HepG2 (cell line): ENCODE measurements around the gene TPST2. TPM values are rescaled to one million over a fixed set of nuclear protein-coding genes. Genes with fewer than 3 reads are reported as not detected.
A peak's percentile ranks its signal among the peaks of the same experiment; 100 is the strongest.

Experiments used
- CBX1 ChIP-seq: IDR thresholded peaks from one replicate; pipeline ENCODE4 v1.6.1; 2016; ENCODE audit warnings: antibody characterized with exemption, low read depth
- GATA4 ChIP-seq: sonication (generic); IDR thresholded peaks from 2 replicates; pipeline ENCODE4 v1.6.1; 2016; ENCODE audit warnings: antibody characterized with exemption, low read depth, borderline replicate concordance
- HOXA3 ChIP-seq: sonication (generic); formaldehyde crosslinking; IDR thresholded peaks from 2 replicates; pipeline ENCODE4 v1.5.0; 2020; ENCODE audit warnings: missing genetic modification reagents
- MED1 ChIP-seq: sonication (generic); formaldehyde crosslinking; IDR thresholded peaks from 2 replicates; pipeline ENCODE4 v1.4.0; 2020; ENCODE audit warnings: missing genetic modification reagents
- NAIF1 ChIP-seq: sonication (generic); formaldehyde crosslinking; IDR thresholded peaks from 2 replicates; pipeline ENCODE4 v1.5.0; 2020; ENCODE audit warnings: mild to moderate bottlenecking, missing genetic modification reagents, borderline replicate concordance
- POLR2AphosphoS5 ChIP-seq: IDR thresholded peaks from 2 replicates; pipeline ENCODE4 v1.6.1; 2012; ENCODE audit warnings: low read depth, low read length
- SIN3A ChIP-seq: IDR thresholded peaks from 2 replicates; pipeline ENCODE4 v1.6.1; 2011; ENCODE audit warnings: low read depth, mild to moderate bottlenecking, control low read depth, low read length, borderline replicate concordance
- SNAPC2 ChIP-seq: sonication (generic); formaldehyde crosslinking; IDR thresholded peaks from 2 replicates; pipeline ENCODE4 v1.8.1; 2022; ENCODE audit warnings: mild to moderate bottlenecking, missing genetic modification reagents
- SP1 ChIP-seq, 2 experiments: fragments of 450-650 bp in 1 of 2; sonication (generic) in 1 of 2; formaldehyde crosslinking in 1 of 2; IDR thresholded peaks; 2 replicates each; pipeline versions ENCODE4 v1.4.0 to v1.6.1; 2016 to 2020; ENCODE audit warnings: missing genetic modification reagents in 1 of 2
- ZFP36 ChIP-seq: fragments of 150-350 bp; IDR thresholded peaks from 2 replicates; pipeline ENCODE4 v1.6.1; 2018; ENCODE audit warnings: borderline replicate concordance, low read length, low read depth; ENCODE audit not compliant: partially characterized antibody
- ZNF256 ChIP-seq: sonication (generic); formaldehyde crosslinking; conservative IDR thresholded peaks from 2 replicates; pipeline ENCODE4 v1.4.0; 2020; ENCODE audit warnings: missing genetic modification reagents
- ZNF431 ChIP-seq: sonication (generic); formaldehyde crosslinking; IDR thresholded peaks from 2 replicates; pipeline ENCODE4 v1.9.0; 2022; ENCODE audit warnings: missing genetic modification reagents, low read depth, mild to moderate bottlenecking, borderline replicate concordance
- ZNF563 ChIP-seq: sonication (generic); formaldehyde crosslinking; IDR thresholded peaks from 2 replicates; pipeline ENCODE4 v1.8.0; 2022; ENCODE audit warnings: mild to moderate bottlenecking, moderate library complexity, missing genetic modification reagents
- polyA plus RNA-seq, 8 experiments: library from polyadenylated mRNA; depleted of rRNA in 3 of 8; stranded (reverse) in 7 of 8; unstranded in 1 of 8; fragments of >200 nt; fragmentation: Illumina TruSeq in 4 of 8; extraction: Trizol in 4 of 8; gene quantifications; 2 replicates each; pipeline versions ENCODE4 v1.2.1 to v1.2.3, GENCODE V29; 2011 to 2016; ENCODE audit warnings: low read depth in 4 of 8, missing spikeins in 1 of 8, mixed read lengths in 1 of 8; ENCODE audit not compliant: insufficient read depth in 1 of 8
- total RNA-seq, 5 experiments: library from RNA; depleted of rRNA; stranded (reverse); fragments of >200 nt; fragmentation: Illumina TruSeq; extraction: Trizol; gene quantifications; 2 replicates each; pipeline ENCODE4 v1.2.3, GENCODE V29; 2016; ENCODE audit warnings: low read depth in 1 of 5
- TF ChIP-seq, protein P1 (sequence below), 2 experiments: sonication (generic) in 1 of 2; formaldehyde crosslinking in 1 of 2; IDR thresholded peaks; 2 replicates each; pipeline versions ENCODE4 v1.4.0 to v1.6.1; 2016 to 2020; ENCODE audit warnings: borderline replicate concordance in 1 of 2, low read depth in 1 of 2, mild to moderate bottlenecking in 1 of 2, missing genetic modification reagents in 1 of 2
- TF ChIP-seq, protein P2 (sequence below): sonication (generic); formaldehyde crosslinking; IDR thresholded peaks from 2 replicates; pipeline ENCODE4 v1.5.1; 2020; ENCODE audit warnings: mild to moderate bottlenecking, missing genetic modification reagents, moderate library complexity
- TF ChIP-seq, protein P3 (sequence below): sonication (generic); IDR thresholded peaks from 2 replicates; pipeline ENCODE4 v1.6.1; 2016; ENCODE audit warnings: low read depth, borderline replicate concordance

Gene TPST2
- total and polyA plus RNA-seq, 2 of the 13 experiments (the other 11 are each of a cell fraction or from before 2014, with no cell fraction given) = 15.2 to 23.8 TPM

DNA sequence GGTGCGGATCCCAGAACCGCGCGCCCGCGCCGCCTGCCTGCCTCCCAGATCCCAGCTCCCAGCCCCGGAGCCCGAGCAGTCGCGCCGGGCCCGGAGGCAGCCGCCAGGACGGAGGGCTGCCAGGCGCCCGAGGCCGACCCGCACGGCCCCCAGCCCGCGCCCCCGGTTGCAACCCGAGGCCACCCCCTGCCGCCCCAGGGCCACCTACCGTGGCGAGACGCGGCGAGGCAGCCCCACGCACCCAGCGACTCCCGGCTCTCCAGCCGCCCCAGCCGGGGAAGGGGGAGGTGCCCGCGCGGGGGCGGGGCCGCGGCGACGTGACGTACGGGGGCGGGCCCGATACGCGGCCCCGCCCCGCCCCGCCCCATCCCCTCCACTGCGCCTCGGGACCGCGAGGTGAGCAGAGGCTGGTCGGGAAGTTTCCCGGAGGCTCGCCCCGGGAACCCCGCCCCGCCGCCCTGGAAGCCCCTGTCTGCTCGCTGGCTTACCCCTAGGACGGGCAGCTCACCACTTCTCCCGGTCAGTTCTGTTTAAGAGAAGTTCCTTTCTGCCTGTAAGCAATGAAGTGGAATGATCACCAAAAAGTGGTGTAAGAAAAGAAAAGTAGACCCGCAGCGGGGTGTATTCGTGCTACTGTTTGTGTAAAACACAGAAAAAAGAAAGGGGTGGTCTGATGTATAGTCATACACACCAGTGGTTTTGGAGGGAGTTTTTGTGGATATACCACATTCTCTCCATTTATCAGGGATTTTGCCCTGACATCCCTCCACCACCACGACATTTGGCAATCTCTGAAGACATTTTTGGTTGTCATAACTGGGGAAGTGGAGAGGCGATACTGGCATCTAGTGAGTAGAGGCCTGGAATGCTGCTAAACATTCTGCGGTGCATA, at the start of gene TPST2 (continued):
- TF ChIP-seq, protein P1, sequence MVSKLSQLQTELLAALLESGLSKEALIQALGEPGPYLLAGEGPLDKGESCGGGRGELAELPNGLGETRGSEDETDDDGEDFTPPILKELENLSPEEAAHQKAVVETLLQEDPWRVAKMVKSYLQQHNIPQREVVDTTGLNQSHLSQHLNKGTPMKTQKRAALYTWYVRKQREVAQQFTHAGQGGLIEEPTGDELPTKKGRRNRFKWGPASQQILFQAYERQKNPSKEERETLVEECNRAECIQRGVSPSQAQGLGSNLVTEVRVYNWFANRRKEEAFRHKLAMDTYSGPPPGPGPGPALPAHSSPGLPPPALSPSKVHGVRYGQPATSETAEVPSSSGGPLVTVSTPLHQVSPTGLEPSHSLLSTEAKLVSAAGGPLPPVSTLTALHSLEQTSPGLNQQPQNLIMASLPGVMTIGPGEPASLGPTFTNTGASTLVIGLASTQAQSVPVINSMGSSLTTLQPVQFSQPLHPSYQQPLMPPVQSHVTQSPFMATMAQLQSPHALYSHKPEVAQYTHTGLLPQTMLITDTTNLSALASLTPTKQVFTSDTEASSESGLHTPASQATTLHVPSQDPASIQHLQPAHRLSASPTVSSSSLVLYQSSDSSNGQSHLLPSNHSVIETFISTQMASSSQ (IDR thresholded peaks at IDR 0.05; ENCODE audit: low read depth) = no peak
- TF ChIP-seq, protein P1 (CRISPR knock-in tag; IDR thresholded peaks at IDR 0.05; ENCODE audit: borderline replicate concordance) = no peak
- TF ChIP-seq SIN3A = peak; percentile 57; the same call in 1 of the 2 replicates
- TF ChIP-seq SNAPC2 = no peak
- no peak for TF ChIP-seq SP1 (IDR thresholded peaks at IDR 0.05)
- peak; percentile 28 for TF ChIP-seq SP1 (CRISPR knock-in tag; IDR thresholded peaks at IDR 0.05)
- no peak for TF ChIP-seq ZNF256 (CRISPR knock-in tag)
- TF ChIP-seq, protein P2, sequence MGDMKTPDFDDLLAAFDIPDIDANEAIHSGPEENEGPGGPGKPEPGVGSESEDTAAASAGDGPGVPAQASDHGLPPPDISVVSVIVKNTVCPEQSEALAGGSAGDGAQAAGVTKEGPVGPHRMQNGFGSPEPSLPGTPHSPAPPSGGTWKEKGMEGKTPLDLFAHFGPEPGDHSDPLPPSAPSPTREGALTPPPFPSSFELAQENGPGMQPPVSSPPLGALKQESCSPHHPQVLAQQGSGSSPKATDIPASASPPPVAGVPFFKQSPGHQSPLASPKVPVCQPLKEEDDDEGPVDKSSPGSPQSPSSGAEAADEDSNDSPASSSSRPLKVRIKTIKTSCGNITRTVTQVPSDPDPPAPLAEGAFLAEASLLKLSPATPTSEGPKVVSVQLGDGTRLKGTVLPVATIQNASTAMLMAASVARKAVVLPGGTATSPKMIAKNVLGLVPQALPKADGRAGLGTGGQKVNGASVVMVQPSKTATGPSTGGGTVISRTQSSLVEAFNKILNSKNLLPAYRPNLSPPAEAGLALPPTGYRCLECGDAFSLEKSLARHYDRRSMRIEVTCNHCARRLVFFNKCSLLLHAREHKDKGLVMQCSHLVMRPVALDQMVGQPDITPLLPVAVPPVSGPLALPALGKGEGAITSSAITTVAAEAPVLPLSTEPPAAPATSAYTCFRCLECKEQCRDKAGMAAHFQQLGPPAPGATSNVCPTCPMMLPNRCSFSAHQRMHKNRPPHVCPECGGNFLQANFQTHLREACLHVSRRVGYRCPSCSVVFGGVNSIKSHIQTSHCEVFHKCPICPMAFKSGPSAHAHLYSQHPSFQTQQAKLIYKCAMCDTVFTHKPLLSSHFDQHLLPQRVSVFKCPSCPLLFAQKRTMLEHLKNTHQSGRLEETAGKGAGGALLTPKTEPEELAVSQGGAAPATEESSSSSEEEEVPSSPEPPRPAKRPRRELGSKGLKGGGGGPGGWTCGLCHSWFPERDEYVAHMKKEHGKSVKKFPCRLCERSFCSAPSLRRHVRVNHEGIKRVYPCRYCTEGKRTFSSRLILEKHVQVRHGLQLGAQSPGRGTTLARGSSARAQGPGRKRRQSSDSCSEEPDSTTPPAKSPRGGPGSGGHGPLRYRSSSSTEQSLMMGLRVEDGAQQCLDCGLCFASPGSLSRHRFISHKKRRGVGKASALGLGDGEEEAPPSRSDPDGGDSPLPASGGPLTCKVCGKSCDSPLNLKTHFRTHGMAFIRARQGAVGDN (CRISPR knock-in tag) = peak; percentile 12; the same call in 1 of the 2 replicates
- TF ChIP-seq ZNF431 (CRISPR knock-in tag) = 0 out of 2 replicates have a peak, but pooled peaks have one; percentile 33
- peak; percentile 19 for TF ChIP-seq ZFP36
- peak; percentile 18; the same call in 1 of the 2 replicates for TF ChIP-seq HOXA3 (CRISPR knock-in tag)
- peak; percentile 24; the same call in 1 of the 2 replicates for TF ChIP-seq ZNF563 (CRISPR knock-in tag)
- TF ChIP-seq POLR2AphosphoS5 = peak; percentile 27; the same call in 1 of the 2 replicates
- TF ChIP-seq, protein P3, sequence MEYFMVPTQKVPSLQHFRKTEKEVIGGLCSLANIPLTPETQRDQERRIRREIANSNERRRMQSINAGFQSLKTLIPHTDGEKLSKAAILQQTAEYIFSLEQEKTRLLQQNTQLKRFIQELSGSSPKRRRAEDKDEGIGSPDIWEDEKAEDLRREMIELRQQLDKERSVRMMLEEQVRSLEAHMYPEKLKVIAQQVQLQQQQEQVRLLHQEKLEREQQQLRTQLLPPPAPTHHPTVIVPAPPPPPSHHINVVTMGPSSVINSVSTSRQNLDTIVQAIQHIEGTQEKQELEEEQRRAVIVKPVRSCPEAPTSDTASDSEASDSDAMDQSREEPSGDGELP = 0 out of 2 replicates have a peak, but pooled peaks have one; percentile 21
- peak; percentile 15; the same call in 1 of the 2 replicates for TF ChIP-seq MED1 (CRISPR knock-in tag)
- no peak for TF ChIP-seq NAIF1 (CRISPR knock-in tag)
- no peak for TF ChIP-seq CBX1
- no peak for TF ChIP-seq GATA4
